Measurements from ENCODE around the gene NFIA.
A peak's percentile ranks its signal among the peaks of the same experiment; 100 is the strongest.

NFIA gene

DNA sequence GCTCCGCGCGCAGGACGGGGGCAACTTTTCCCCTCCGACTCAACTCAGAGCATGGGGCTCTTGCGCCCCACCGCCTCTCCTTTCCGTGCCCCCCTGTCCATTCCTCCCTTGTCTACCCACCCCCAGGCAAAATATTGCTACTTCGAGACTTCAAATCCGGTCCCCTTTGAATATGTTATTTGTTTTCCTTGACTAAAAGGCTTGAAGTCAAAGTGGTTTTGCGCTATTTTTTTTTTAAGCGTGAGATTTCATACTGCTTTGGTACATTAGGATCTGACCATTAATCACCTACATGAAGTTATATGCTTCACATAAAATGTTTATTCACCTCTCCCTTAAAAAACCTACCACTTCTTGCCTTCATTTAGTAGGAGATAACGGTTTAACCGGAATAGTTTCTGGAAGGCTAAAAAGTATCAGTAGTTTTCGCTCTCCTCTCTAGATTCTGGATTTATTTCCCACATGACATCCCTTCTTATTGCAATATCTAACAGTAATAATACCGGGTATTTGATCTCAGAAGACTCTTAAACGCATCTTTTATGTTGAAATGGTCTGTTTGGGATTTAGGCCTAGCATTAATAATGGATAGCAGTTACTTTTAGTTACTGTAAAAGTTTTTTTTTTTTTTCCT lies 1.6 kb downstream of the NFIA start:
- DNase-seq (ENCODE audit: low read depth): no peak

DNA sequence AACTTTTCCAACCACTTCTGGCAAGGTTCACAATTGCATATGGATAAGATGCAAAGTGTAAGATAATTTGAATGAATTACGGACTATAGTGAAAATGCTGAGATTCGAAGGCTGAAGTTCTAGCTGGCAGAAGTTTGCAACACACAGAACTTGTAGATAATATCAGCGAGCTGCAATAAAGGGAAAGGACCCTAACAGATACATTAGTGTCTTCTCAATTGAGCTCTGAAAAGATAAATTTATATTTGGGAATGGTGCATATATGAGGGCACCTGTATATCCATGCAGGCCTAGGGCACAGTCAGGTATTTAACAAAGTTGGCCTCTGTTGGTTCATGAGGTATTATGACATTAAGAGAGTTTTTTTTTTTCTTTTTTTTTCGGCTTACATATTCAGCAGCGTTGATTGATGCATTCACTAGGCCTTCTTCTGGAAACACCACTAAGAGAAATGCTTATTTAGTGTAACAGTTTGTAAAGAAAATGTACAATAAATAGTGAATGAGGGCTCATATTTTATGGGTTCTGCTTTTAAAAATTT lies 2.2 kb downstream of the NFIA start:
- DNase-seq (ENCODE audit: low read depth): no peak

DNA sequence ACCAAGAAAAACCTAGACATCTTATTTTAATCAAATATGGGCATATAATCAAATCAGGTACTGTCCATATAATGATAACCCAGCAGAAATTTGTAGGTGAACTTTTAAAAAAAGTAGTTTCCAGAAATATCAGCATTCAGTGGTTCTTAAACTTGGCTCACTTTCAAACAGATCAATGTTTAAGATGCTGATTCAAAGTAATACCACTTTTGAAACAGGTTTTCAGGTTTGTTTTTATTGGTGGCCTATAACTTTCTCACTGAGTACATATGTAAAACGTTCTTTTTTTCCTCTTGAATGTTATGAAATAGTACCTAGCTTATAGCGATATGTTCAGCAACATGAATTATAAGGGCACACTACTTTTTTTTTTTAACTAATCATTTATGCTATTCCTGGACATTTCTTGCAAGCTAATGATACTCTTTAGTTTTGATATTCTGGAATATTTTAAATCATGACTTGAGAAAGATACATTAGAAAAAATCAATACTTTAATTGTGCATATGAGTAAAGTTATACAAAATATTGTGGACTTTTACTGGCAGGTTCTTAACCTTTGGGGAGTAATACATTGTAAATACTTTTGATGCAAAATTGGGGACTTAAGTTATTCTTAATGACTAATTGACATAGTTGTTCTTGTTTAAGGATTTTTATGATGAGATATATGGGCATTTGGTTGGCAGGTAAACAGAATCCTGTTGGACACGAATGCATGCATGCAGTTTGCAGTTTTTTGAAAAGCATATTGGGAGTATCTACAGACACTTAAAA lies 3.0 kb downstream of the NFIA start:
- no peak for DNase-seq (ENCODE audit: low read depth)

DNA sequence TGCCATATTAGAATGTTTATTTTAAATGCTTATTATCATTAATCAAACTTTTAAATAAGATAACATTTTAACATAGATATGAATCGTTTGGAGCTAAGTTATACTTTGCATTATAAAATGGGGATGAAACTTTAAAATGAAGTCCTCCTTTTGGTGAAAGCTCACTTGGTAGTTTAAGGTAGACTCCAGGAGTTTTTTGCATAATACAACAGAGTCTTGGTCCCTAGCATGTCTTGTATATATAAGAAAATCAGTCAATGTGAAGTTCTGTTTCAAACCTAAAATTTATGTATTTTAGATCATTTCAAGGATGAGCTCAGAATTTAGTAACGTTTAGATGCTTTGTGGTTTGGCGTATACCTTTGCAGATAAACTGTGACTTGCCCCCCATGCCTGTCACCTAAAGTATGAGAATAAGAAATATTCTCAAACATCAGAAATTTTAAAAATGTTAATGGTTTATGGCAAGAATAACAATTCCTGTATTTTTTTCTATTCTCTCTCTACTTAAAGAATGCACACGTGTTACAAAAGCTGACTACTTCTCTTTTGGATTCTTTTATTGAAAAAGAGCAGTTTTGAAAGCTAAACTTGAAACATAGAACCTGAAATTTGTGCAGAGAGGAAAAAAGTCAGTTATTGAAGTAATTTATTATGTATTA lies 3.8 kb downstream of the NFIA start:
- no peak for DNase-seq (ENCODE audit: low read depth)

DNA sequence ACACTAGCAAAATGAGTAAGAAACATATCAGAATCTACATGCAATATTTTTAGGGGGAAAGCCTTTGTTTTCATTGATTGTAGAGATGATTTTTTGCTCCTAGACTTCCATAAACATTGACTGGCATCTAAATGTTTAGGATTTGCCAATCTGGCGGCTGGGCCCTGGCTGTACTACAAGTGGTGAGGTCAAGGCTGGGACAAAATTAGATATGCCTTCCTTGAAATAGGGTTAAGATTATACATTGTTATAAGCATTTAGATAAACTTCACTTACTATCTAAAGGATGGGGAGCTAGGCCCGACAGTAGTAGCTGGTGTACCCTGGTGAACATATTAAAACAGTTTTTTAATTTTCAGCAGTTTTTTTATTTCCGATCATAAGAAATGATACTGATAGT lies 5.2 kb downstream of the NFIA start:
- no peak for DNase-seq (ENCODE audit: low read depth)

DNA sequence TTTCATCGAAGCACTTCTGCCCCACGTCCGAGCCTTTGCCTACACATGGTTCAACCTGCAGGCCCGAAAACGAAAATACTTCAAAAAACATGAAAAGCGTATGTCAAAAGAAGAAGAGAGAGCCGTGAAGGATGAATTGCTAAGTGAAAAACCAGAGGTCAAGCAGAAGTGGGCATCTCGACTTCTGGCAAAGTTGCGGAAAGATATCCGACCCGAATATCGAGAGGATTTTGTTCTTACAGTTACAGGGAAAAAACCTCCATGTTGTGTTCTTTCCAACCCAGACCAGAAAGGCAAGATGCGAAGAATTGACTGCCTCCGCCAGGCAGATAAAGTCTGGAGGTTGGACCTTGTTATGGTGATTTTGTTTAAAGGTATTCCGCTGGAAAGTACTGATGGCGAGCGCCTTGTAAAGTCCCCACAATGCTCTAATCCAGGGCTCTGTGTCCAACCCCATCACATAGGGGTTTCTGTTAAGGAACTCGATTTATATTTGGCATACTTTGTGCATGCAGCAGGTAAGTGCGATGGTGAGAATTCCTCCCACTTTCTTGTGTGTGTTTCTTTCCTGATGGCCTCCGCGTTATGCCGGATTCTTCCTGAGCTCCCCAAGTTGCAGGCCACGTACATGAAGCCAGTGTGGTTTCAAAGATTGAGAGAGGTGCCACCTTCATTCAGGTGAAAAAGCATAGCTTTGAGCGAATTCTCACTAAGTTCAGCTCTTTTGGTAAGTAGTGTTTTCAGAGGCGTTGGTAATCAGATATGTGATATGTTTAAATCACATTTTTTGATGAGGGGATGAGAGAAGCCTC lies 6.0 kb downstream of the NFIA start:
- DNase-seq (ENCODE audit: low read depth): no peak

DNA sequence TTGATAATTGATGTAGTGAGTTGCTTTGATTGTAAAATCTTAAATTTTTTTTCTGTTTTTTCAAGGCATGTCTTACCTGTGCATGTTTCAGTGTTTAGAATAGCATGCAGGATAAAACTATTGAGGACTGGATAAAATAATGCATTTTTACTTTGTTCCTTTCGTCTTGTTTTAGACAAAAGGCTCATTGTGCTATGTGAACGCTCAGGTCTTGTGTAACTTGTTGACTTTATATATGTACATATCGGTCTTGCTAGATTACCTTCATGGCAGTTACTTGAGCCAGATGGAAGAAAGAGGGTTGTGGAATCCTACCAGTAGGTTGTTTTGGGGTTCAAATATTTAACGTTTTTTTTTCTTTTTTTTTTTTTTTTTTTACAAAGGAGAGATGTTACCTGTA lies 7.0 kb downstream of the NFIA start:
- no peak for DNase-seq (ENCODE audit: low read depth)

DNA sequence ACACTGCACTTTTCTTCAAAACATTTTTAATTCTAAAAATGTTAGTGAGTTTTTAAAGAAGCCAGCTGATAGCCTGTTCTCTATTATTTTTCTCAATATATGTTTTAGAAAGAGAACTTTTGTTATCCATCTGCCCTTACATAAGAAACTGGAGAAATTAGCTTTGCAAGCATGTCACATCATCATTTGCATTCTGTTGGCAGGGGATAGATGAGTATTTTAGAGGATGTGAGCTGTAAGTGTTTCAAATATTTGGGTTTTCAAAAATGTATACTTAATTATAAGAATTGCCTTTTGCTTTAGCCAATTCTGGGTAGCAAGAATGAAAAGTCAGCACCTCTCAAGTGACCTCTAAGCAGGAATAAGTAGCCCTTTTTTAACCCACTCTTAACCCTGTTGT lies 7.4 kb downstream of the NFIA start:
- no peak for DNase-seq (ENCODE audit: low read depth)

DNA sequence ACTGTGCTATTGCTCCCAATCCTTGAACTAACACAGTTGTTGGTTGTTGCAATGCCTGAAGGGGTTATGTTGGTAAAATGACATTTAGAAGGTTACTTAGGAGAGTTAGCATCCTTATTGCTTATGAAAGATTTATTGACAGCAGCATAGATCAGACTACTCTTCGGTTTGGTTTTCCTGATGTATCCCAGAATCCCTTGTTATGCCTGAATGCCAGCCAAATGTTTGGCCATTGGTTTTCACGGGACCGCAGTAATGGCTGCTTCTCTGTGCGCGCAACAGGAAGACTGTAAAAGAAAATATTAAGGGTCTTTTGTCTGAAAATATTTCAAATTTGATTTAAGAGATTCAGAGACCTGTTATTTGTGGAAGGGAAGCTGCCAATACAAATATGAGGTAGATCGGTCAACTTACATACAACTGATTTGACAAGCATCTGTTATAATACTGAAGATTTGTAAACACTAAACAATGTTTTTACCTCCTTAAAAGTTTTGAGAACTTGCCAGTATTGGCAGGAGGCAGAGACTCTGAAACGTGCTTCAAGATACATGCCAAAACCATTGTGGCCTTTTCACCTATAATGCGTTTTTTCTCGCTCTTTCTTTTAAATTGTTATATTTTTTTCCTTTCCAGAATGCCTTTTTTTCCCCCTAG lies 8.3 kb downstream of the NFIA start:
- no peak for DNase-seq (ENCODE audit: low read depth)

DNA sequence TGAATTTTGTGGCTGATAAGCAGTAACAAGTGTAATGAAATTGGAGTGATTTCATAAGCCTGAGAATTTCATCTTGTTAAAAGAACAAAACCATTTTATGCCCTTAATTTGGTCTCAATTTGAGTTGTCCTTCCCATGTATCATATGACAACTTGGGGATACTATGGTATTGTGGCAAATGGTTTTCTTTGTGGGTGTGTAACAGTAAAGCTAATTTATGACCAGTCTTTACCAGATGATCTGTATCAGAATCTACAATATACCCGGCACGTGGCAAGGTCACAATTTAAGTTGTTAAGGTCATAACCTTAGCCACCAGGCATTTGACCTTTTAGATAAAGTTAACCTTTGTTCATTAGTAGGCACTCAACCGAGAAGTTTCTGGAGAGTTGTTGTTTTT lies 9.1 kb downstream of the NFIA start:
- no peak for DNase-seq (ENCODE audit: low read depth)

DNA sequence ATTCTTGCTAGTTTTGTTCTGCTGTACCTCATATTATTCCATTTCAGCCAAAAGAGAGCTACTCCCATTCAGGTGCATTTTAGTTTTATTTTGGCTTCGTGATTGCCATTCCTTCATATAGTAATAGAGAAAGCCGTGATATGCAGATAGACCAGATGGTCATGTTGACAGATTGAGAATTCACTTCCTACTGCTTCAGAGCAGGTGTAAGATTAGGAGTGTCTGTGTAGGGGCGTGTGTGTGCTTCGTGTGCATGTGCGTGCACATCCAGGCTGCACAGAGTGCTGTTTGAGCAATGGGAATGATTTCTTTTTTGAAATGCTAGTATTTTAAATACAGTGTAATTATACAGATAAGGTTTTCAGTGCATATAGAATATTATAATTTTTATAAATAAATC lies 10.3 kb downstream of the NFIA start:
- no peak for DNase-seq (ENCODE audit: low read depth)

DNA sequence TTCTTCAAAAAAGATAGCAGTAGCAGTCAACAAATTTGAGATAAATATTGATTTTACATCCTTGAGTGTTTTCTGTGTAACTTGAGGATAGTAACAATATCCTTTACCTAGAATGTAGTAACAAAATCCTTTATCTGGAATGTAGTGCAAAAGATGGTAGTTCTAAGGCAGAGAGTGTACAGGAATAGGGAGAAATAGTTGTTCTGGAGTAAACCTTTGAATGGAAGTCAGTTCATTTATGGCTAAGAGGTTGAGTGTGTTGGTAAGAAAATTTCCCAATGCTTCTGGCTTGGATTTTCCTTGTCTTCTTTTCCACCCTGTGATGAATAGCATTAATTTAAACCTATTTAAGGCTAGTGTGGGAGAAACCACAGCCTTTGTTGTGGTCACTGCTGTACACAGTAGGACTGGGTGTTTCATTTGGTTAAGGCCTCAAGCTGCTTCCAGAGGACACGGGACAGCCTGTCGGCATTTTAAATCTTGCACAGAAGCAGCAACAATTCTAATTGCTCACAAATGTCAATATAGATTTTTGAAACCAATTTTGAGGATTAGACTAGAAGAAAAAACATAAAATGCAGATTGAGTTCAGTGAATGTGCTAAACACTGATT lies 11.3 kb downstream of the NFIA start:
- no peak for DNase-seq (ENCODE audit: low read depth)

DNA sequence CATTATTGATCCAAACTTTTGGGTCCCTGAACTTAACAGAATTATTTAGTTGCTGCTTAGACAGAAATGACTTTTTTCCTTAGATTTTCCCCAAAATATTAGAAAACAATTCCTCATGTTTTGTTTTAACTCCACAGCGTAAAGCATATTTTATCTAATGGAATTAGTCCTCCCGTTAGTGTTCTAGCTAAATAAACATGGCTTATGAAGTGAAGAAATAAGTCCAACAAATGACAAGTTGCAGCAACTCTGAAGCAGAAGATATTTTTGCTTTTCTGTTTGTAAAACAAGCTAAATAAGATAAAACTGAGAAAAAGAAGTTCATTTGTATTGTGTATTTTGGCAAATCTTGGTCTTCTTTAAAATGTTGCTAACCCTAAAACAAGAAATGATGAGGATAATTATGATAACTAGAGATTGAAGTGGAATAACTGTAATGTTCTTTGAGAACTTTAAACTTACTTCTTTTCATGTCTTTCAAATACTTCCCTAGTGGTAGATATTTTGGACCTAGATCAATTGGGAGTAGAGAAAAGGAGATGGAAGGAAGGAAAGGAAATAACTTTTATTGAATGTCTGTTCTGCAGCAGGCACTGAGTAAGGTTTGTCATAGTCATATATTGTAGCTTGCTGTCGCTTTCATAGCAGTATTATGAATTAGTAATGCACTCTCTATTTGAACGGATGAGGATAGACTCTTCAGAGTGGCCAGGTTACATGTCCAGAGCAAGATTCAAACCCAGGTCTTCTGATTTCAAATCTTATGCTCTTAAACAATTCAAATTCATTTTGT lies 12.5 kb downstream of the NFIA start:
- DNase-seq (ENCODE audit: low read depth): no peak

DNA sequence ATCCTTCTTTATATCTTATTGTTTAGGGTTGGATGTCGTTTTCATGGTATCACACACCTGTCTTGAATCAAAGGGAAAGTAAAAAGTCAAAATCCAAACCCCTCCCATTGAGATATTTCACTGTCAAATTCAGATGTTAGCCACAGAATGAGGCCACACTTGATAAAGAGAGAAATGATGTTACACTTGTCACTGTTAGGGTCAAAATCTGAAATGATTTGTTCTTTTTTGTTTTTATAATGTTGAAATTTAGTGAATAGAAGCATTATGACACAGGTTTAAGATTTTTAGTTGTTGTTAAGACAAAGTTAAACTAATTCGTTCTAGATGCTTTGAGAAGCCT lies 13.1 kb downstream of the NFIA start:
- DNase-seq (ENCODE audit: low read depth): no peak

DNA sequence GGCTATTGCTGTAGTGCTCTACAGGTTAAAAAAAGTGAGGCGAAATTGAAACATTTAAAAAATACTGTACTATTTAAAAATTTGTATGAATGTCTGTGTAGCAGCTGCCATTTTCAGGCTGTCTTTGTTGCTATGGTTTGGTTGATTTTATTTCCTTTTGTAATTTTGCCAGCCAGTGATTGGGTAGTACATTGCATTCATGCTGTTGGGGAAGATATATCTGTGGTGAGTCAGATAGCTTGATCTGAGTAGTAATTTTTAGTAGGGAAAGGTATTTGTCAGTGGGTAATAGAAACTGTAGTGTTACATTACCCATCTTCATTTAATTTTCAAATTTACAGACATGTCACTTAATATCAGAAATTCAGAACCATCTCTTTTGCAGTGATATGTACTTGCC lies 15.0 kb downstream of the NFIA start:
- peak; percentile 54 for DNase-seq (ENCODE audit: low read depth)

DNA sequence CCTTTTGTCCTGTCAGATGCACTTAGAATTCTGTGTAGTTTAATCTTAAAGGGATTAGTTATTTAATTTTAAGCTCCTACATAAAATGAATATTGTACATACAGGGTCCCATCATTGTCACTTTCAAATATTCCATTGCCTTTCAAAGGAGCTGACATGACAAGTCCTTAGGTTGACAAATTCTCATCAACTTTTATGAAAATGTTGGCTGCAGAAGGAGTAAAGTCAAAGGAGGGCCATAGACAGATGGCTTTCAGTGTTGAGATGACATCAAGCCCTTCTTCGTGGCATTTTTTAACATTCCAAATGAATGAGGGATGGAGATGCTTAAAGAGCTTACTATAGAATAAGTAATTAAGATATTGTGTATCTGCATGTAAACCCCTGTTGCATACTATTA lies 15.4 kb downstream of the NFIA start:
- DNase-seq (ENCODE audit: low read depth): no peak

DNA sequence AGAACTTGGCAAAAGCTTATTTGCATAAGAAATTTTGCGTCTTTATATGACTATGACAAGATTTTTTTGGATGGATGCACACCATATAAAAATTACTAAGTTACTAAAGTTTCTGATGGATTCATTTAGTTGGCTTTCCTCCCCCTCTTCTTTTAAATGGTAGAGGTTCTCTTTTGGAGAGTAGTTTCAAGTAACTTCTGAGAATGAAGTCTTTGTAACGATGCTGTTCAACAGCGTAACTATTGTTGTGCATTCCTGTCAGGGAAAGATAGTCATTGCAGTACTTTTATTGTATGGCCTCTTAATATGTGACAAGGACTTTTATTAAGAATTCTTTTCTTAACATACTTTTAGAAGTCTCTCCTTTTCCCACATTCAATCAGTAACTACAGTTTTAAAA lies 16.0 kb downstream of the NFIA start:
- DNase-seq (ENCODE audit: low read depth): no peak

DNA sequence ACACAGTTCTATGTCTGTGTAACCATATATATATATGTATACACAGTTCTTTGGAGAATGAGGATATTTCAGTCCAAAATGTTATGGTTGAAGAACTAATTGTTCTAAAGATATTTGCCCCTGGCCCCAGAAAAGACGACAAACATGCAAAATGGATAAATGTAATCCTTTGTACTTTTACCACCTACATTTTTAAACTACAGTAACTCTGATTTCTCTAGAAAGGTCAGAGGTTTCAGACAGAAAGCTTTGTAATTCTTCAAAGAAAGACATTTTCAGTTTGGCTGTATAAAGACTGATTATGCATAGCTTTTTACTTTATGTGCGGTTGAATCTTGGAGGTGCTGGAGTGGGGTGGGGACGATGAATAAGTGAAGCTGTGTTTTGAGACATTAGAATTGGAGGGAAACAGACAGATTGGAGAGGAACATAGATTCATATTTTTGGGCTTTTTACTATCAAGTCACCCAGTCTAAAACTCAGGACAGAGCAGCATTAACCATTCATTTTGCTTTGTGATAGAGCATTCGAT lies 16.6 kb downstream of the NFIA start:
- no peak for DNase-seq (ENCODE audit: low read depth)

DNA sequence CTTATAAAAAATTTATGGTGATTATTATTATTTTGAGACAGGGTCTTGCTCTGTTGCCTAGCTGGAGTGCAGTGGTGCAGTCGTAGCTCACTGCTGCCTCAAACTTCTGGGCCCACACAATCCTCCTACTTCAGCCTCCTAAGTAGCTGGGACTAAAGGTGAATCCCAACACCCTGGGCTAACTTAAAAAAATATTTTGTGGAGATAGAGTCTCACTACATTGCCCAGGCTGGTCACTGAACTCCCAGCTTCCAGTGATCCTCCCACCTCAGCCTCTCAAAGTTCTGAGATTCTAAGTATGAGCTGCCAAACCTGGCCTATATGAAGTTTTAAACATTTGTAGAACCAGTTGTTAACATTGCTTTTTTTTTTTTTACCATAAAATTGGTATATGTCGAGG lies 18.2 kb downstream of the NFIA start:
- DNase-seq (ENCODE audit: low read depth): no peak

DNA sequence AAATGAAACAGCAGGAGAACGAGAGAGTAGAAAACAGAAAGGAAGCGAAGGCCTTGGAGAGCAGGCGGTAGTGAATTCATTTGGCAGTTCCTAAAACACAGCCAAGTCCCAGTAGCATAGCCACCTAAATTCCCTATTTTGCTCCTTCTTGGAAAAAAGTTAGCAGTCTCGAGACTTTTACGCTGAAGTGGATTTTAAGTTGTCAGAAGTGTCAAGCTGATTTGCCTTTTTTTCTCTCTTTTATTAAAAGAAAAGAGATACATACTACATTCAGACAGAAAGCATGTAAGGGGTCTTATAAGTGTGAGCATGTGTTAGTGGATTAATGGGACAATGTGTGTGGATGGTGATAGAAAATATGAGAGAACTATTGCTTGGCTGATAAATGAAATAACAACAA lies 19.2 kb downstream of the NFIA start:
- no peak for DNase-seq (ENCODE audit: low read depth)

All from GM04503 (cell line).